EH (cell line): ENCODE measurements around the gene PCOLCE2.

ENCODE experiments used
- DNase-seq: peaks from one replicate; pipeline ENCODE4 v3.0.0-alpha.2; 2015; ENCODE audit warnings: low read depth

Gene PCOLCE2

GRCh38 chr3:142888481-142889211 is at the start of gene PCOLCE2:
Gene PCOLCE2 (minus strand): TSS chr3:142889083. CDS start chr3:142888896, 187 bp downstream.
- no peak for DNase-seq

GRCh38 chr3:142935963-142936362 is 47.1 kb upstream of the PCOLCE2 start:
- no peak for DNase-seq

GRCh38 chr3:142934887-142935269 is 46.0 kb upstream of the PCOLCE2 start:
- DNase-seq = no peak

- DNase-seq = no peak
Observed at GRCh38 chr3:142934128-142934886, 45.4 kb upstream of the PCOLCE2 start.

- no peak for DNase-seq
Observed at GRCh38 chr3:142931222-142931621, 42.3 kb upstream of the PCOLCE2 start.

DNA sequence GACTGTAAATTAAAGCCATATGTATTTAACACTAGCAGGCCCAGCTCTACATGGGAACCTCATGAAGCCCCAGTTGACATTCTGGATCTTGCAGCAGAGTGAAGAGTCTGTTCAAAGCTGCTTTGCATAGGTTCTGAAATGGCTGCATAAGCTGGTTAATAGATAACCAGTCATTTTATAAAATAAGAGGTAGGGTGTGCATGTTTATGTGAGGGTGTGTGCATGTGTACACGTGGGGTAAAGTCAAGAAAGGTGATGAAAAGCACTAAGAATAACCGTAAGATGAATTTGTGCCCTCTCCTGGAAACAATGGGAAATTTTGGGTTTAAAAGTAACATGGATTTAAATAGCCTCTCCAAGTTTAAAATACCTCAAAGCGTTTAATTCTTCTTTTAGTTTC is 41.6 kb upstream of the PCOLCE2 start:
- no peak for DNase-seq

GRCh38 chr3:142929890-142930289 is 41.0 kb upstream of the PCOLCE2 start:
- DNase-seq = no peak

DNA sequence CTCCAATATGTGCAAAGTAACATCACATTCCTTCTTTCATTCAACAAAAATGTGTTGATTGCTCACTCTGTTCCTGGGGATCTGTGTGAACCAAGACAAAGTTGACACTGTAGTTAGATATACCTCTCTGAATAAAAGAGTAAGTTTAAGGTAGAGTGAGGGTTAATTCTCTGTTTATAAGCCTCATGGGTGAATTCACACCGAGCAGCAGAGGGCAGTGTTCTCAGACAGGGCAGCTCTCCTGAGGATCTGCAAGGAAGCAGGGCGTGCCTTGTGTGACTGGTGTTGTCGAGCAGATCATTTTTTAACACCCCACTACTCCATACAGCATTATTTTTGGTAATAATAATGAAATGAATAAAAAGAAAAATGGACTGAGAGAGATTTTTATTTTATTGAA is 40.2 kb upstream of the PCOLCE2 start:
- peak; percentile 39 for DNase-seq

- DNase-seq = no peak
Observed at GRCh38 chr3:142926368-142926944, 37.6 kb upstream of the PCOLCE2 start.

- DNase-seq = no peak
Observed at GRCh38 chr3:142925140-142925539, 36.3 kb upstream of the PCOLCE2 start.

DNA sequence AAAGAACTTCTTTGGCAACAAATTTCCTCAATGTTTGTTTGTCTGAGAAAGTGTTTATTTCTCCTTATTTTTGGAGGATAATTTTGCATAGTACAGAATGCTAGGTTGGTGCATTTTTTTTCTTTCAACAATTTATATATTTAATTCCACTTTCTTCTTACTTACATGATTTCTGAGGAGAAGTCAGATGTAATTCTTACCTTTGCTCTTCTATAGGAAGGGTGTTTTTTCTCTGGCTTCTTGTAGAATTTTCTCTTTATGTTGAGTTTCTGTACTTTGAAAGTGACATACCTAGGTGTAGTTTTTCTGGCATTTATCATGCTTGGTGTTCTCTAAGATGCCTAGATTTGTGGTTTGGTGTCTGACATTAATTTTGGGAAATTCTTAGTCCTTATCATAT is 34.8 kb upstream of the PCOLCE2 start:
- no peak for DNase-seq

DNA sequence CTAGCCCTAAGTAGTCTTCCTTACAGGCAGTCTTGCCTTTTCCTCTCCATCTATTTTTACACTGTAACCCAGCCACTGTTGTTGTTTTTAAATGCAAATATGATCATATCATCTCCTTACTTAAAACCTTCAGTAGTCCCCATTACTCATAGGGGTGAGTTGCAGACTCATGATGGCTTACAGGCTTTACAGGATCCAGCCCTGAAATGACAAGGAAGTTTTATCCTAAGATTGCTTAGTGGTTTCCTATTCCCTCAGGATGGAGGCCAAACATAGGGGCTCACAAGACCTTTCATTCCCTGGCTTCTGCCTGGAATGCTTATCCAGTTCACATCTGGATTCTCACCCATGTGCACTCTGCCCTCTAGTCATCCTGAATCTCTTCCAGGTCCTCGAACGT is 27.7 kb upstream of the PCOLCE2 start:
- DNase-seq = no peak

GRCh38 chr3:142915636-142916035 is 26.8 kb upstream of the PCOLCE2 start:
- no peak for DNase-seq

DNA sequence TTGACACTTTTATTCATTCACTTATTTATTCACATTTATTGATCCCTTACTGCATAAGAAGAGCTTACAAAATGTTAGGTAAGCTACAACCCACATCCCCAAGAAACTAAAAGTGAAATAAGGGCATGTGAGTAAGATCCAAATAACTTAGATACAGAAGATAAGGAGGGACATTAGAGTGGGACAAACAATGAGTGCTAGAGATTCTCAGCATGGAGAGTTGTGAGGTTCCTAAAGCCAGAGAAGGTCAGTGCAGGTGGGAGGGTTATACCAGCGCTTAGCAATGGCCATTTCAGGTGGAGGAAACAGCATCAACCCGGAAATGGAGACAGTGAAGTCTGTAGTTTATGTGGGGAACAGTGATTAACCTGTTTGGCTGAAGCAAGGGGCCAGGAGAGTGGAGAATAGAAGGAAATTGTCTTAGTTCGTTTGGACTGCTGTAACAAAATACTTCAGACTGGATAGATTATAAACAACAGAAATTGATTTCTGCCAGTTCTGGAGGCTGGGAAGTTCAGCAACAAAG is 25.5 kb upstream of the PCOLCE2 start:
- no peak for DNase-seq

DNA sequence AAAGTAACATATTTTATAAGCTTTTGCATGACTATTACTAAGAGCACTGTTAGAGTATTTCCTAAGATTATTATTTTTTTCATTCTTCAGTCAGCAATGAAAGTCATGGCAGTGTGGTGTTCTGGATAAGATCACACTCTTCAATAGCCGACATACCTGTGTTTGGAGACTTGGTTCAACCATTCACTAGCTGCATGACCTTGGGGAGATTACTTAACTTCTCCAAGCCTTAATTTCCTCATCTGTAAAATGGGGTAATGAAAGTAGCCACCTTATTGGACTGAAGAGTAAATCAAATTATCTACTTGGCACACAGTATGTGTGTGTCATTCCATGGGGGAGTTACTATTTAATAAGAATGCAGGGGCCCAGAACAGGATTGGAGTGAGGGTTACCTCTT is 24.5 kb upstream of the PCOLCE2 start:
- no peak for DNase-seq

GRCh38 chr3:142912402-142913172 is 23.7 kb upstream of the PCOLCE2 start:
- no peak for DNase-seq

GRCh38 chr3:142910280-142910679 is 21.4 kb upstream of the PCOLCE2 start:
- no peak for DNase-seq

DNA sequence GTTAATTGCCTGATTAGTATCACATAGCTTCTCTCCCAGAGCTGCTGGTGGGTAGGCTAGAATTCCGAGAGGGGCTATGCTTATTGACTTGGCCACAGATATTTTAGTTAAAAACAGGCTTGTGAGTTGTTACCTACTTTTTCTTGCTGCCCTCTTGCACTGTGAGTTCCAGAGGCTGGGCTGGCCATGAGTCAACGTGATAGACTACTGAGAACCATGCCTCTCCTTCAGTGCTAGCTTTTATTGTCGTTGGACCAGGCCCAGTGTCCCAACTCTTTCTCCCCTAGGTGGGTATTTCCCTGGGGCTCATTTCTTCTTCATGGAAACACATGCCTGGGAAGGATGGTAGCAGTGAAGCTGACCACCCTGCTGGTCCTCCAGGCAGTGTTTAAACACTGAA is 20.4 kb upstream of the PCOLCE2 start:
- no peak for DNase-seq

GRCh38 chr3:142907996-142908395 is 19.1 kb upstream of the PCOLCE2 start:
- DNase-seq = no peak

DNA sequence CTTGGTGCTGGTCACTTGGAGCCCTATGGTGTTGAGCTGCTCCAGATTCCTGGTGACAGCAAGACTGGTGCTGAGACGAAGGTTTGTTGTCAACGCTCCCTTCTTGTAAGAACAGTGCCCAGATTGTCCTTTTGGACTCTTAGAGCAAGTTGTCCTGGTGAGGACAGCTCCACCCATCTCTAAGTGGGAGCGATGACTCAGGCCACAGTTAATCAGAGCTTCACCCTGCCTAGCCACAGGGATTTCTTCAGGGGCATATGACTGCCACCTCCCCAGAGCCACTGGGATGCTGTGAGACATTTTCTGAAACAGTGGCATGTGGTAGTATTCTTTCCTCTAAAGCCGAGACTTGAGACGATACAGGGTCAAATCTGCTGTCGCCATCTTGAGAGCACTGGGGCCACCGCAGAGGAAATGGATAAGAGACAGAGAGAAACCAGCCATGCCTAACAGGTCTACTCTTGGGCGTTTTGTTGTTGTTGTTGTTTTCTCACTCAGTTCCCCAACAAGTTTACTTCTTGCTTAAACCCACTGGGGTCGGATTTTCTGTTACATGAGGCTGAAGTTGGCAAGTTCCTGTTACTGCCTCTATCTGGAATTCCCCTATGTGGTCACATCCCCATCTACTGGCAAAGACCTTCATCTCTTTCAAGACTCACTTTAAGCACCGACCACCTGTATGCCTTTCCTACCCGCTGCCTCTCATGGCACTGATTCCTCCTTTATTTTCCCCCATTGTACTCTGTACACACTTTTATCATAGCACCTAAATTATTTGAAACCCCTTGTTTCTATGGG is 16.0 kb upstream of the PCOLCE2 start:
- DNase-seq = peak; percentile 56

- peak; percentile 49 for DNase-seq
Observed at GRCh38 chr3:142902356-142902755, 13.5 kb upstream of the PCOLCE2 start.
